GM12875 (cell line): ENCODE measurements around the gene RECQL5.

Experiments used
- H3K4me3 ChIP-seq: one replicate; pipeline ENCODE4 v1.5.1; 2011; ENCODE audit warnings: low read depth, low read length, control low read depth
- TF ChIP-seq, protein P1 (sequence below): IDR thresholded peaks from 2 replicates; pipeline ENCODE4 v1.5.1; 2011; ENCODE audit warnings: low read depth, mild to moderate bottlenecking, control low read depth, inconsistent platforms, low read length, moderate library complexity, borderline replicate concordance; ENCODE audit not compliant: insufficient read depth

Gene RECQL5

DNA sequence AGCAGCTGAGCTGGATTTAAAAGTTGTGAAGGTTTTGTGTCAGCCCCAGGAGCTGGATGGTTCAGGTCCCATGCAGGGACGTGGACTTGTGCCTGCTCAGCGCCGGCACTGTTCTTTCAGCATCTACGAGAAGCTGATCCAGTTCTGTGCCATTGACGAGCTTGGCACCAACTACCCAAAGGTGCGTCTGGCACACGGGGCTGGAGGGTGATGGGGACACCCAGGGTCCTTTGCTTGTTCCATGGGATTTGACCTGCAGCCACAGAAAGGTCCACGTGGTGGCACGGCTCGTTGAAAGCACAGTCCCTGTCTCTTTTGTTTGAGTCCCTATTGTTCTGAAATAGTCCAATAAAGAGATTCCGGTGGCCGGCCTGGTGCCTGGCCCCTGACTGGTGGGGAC, 36.2 kb upstream of the RECQL5 start:
- TF ChIP-seq, protein P1, sequence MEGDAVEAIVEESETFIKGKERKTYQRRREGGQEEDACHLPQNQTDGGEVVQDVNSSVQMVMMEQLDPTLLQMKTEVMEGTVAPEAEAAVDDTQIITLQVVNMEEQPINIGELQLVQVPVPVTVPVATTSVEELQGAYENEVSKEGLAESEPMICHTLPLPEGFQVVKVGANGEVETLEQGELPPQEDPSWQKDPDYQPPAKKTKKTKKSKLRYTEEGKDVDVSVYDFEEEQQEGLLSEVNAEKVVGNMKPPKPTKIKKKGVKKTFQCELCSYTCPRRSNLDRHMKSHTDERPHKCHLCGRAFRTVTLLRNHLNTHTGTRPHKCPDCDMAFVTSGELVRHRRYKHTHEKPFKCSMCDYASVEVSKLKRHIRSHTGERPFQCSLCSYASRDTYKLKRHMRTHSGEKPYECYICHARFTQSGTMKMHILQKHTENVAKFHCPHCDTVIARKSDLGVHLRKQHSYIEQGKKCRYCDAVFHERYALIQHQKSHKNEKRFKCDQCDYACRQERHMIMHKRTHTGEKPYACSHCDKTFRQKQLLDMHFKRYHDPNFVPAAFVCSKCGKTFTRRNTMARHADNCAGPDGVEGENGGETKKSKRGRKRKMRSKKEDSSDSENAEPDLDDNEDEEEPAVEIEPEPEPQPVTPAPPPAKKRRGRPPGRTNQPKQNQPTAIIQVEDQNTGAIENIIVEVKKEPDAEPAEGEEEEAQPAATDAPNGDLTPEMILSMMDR = no peak
- no peak overlapping the region for H3K4me3 ChIP-seq

DNA sequence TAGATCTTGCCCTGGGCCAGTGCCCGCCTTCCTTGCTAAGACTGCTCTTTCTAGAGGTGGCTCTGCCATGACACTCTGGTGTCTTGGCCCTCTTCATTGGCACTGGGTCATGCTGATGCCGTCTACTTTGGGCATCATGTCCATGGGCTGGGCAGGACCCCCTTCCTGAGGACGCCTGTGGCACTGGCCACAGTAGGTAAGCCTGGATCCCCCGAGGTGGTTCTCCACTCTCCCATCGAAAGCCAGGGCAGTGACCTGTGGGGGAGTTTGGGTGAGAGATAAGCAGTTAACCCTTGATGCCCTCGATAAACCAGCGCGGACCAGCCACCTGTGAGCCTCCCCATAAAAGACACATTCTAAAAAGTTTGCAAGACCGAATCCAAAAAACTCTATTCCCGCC, 34.3 kb upstream of the RECQL5 start:
- TF ChIP-seq, protein P1 = no peak
- H3K4me3 ChIP-seq = no peak overlapping the region

DNA sequence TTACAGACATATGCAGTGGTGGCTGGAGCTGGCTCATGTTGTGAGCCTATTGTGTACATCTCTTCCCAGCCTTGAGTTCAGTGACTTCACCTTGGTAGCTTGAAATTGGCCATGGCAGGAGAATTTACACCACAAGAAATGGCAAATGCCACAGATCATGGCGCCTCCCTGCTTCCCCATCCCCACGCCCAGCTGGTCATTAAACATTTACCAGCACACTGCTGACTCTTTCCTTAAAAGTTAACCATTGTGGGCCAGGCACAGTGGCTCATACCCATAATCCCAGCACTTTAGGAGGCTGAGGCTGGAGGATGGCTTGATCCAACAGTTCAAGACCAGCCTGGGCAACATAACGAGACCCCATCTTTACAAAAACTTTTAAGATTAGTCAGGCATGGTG, 31.7 kb upstream of the RECQL5 start:
- H3K4me3 ChIP-seq = no peak overlapping the region
- TF ChIP-seq, protein P1 = no peak

DNA sequence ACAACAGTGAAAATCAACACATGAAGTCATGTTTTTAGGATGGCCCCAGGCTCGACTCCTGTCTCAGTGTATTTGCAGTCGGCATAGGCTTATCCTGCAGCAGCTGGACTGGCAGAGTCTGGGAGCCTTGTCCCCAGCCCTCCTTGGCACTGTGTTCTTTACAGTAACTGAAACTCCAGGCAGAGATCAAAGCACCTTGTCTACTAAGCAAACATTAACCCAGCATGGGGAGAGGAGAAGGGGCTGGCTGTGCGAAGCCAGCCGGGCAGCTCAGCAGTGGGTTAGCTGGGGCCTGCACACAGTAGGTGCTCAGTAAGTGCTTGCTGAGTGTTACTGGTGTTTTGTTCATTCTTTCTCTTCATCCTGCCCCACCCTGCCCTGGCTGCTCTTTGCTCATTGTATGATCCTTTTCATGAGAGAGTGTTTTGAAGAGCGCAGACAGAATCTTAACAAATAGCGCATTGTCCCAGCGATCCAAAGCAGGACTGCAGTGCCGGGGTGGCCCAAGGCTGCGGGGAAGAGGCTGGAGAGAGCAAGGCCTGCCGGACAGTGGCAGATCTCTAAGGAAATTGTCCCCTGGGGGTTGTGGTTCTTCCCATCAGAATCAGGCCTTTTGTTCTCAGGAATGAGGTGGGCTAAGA, 30.8 kb upstream of the RECQL5 start:
- TF ChIP-seq, protein P1 = no peak
- no peak overlapping the region for H3K4me3 ChIP-seq

DNA sequence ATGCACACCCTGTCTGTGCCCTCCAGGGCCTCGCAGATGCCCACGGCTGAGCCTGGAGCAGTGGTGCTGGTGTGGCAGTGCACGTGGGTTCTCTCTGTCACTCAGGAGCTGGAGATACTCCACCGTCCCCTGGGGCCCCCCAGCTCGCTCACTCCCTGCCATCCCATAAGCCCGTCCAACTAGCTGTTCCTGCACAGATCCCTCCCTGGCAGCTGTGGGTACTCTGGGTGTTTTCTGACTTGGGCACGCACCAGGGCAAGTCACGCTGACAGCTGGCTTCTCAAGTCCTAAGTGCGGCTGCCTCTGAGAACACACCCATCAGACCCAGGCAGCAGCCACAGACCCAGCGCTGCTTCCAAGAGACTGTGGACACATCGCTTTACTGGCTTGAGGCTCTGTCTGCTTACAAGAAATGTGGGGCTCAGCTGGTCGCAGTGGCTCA, 28.9 kb upstream of the RECQL5 start:
- TF ChIP-seq, protein P1 = no peak
- no peak overlapping the region for H3K4me3 ChIP-seq

DNA sequence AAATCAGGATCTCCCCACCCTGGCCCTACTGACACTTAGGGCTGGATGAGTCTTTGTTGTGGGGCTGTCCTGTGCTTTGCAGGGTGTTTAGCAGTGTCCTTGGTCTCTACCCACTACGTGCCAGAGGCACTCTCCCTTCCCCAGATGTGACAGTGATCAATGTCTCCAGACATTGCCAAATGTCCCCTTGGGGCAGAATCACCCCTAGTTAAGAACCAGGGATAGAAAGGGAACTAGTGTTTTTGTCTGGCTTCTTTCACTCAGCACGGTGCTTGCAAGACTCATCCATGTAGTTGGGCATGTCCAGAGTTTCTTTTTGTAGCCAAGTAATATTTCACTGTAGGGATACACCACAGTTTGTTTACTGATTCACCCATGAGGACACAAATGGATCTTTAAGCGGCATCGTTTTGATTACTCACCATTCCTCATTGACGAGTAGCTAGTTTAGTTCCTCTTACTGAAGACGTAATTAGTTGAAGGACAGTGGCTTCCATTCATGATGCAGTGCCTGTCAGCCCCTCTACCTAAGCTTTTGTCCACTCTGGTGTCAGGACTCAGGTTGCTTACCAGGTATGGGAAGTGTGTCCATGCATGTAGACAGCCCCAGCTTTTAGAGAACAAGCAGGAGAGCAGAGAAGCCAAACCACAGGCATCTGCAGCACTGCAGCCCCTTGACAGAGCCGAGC, 28.3 kb upstream of the RECQL5 start:
- no peak overlapping the region for H3K4me3 ChIP-seq
- TF ChIP-seq, protein P1 = no peak

DNA sequence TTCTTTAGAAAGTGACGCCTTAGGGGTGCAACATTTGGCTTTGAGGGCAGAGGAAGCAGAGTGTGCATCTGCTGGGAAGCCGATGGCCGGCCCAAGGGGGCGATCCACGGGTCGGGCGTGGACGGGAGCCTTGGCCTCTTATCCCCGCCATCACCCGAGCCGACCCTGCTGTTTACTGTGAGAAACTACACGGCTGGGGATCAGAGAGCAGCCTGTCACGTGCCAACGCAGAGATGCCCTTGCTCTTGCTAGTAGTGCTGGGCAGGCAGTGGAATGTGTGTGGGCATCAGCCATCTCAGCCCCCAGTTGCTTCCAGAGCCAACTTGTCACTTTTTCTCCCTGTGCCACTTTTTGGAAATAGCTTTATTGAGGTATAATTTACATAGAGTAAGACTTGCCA, 27.6 kb upstream of the RECQL5 start:
- TF ChIP-seq, protein P1 = no peak
- no peak overlapping the region for H3K4me3 ChIP-seq
